ENCODE data around the gene RSRC1.
"Not testable (repeated sequence)": the region's sequence is repeated elsewhere in the genome, so short reads cannot be mapped to it uniquely, and the experiment has no call there.

RSRC1 gene

DNA sequence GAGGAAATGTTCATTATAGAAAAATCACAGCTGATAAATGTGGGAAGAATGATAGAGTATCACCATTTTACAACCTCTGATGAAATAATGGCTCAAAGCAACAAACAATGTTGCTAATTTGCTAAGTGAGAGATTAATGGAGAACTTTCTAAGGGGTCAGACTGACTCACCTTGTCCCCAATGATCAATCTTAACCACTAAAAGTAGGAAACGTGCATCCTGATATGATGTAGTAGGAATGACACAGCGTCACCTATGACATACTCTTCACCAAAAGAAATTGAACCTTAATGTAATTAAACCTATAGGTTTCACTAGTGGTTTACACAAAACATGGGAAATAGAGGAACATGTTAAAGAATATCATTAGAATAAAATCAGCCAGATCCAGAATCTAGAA is 426.0 kb downstream of the RSRC1 start:
- no peaks in the 10 kb centered on the region for H3K9me3 Mint-ChIP-seq

DNA sequence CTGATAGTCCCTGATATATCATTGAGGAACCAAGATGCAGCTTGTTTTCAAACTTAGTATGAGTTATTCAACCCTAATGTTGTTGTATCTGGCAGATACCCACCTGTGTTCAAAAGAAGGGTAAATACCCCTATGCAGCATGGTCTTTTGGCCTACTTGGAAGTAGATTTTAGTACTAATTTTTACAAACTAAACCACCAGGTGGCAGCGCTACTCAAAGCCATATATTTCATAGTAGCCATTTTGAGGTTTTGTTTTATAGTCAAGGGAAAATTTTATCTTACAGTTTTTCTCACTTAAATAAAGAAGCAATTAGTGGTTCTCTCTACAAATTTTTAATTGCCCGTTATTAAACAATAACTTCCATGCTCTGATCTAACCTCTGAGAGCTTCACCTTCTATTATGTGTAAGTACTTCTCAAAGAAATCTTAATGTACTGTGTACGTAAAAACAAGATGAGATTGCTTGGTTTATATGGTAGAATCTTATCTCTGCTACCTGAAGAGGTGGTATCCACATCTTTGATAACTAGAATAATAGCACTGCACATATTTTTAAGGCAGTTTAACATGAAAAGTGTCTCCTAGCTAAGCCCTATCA is 429.6 kb downstream of the RSRC1 start:
- DNase-seq (ENCODE audit: low spot score): no peak
- Mint-ChIP-seq H3K4me3 (no peak overlapping the region), H3K4me1 (ENCODE audit: low read depth) (no peaks in the 10 kb centered on the region), H3K36me3 (ENCODE audit: low read depth) (no peaks in the 10 kb centered on the region), H3K9me3 (no peaks in the 10 kb centered on the region), H3K27ac (no peak overlapping the region), H3K27me3 (ENCODE audit: low read depth) (no peaks in the 10 kb centered on the region)

More for the DNA sequence above, 426.0 kb downstream of the RSRC1 start:
- no peaks in the 10 kb centered on the region for H3K36me3 Mint-ChIP-seq (ENCODE audit: low read depth)
- DNase-seq (ENCODE audit: low spot score): no peak
- no peaks in the 10 kb centered on the region for H3K27me3 Mint-ChIP-seq (ENCODE audit: low read depth)
- H3K4me1 Mint-ChIP-seq (ENCODE audit: low read depth): no peaks in the 10 kb centered on the region
- no peak overlapping the region for H3K4me3 Mint-ChIP-seq
- H3K27ac Mint-ChIP-seq: no peak overlapping the region

DNA sequence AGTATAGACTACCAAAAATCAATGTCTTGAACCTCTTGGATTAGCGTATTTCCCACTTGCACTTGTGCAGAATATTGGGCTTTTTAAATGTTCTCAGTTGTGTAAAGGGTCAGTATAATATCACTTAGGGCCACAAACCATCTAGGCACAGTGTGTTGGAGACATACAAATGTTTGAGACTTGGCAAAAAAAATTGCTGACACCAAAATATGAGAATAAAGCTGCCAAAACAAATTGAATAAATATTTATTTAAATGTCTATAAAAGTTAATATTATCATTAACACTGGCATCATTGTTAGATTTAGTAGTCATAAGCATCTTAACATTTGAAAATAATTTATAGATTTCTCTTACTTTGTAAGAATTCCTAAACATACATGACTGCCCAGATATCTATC is 430.2 kb downstream of the RSRC1 start:
- DNase-seq (ENCODE audit: low spot score): no peak
- Mint-ChIP-seq H3K9me3 (no peaks in the 10 kb centered on the region), H3K36me3 (ENCODE audit: low read depth) (no peaks in the 10 kb centered on the region), H3K4me1 (ENCODE audit: low read depth) (no peaks in the 10 kb centered on the region), H3K27me3 (ENCODE audit: low read depth) (no peaks in the 10 kb centered on the region), H3K4me3 (no peak overlapping the region), H3K27ac (no peak overlapping the region)

DNA sequence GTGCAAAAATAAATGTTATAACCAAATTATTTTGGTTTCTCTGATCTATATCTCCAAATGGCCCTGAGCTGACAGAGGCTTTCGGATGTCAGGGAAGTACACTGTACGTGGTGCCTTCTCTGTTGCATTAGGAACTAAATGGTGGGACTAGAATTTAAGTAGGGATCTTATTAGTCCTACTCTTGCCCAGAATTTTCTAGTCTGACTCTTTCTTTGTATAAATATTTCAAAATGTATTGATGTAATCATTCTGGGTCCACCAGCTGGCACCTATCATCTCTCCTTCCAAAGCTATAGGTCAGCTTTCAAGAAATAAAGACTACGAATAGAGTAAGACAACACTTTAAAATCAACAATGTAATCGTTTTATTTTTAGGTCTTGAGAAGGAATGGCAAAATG is 438.8 kb downstream of the RSRC1 start:
- Mint-ChIP-seq H3K36me3 (ENCODE audit: low read depth) (no peaks in the 10 kb centered on the region), H3K9me3 (no peaks in the 10 kb centered on the region), H3K4me3 (no peak overlapping the region), H3K27me3 (ENCODE audit: low read depth) (no peaks in the 10 kb centered on the region), H3K27ac (no peak overlapping the region), H3K4me1 (ENCODE audit: low read depth) (no peaks in the 10 kb centered on the region)
- no peak for DNase-seq (ENCODE audit: low spot score)

DNA sequence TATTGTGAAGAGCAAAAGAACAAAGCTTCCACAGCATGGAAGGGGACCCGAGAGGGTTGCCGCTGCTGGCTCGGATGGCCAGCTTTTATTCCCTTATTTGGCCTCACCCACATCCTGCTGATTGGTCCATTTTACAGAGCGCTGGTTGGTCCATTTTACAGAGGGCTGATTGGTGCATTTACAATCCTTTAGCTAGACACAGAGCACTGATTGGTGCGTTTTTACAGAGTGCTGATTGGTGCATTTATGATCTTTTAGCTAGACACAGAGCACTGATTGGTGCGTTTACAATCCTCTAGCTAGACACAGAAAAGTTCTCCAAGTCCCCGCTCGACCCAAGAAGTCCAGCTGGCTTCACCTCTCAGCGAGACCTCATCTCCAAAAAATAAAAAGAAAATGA is 440.0 kb downstream of the RSRC1 start:
- H3K27me3 Mint-ChIP-seq (ENCODE audit: low read depth); H3K4me1 Mint-ChIP-seq (ENCODE audit: low read depth); H3K27ac Mint-ChIP-seq; H3K4me3 Mint-ChIP-seq; H3K9me3 Mint-ChIP-seq; DNase-seq (ENCODE audit: low spot score); H3K36me3 Mint-ChIP-seq (ENCODE audit: low read depth): not testable (repeated sequence)

DNA sequence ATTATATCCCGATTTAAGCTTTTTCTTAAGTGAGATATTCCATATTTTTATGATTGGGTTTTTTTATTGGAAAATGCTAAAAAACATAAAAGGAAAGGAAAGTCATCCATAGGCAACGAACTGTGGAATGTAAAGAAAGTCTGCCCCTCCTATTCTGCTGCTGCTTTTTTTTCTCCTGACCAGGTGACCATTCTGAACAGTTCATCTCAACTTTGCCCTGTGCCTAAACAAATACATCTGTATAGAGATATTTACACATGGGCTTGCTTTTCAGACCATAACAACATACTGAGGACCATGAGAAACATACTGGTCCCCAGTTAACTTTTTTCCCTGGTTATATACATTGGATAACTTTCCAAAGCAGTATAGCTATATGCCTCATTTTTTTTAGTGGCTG is 442.2 kb downstream of the RSRC1 start:
- Mint-ChIP-seq H3K9me3 (no peaks in the 10 kb centered on the region), H3K27me3 (ENCODE audit: low read depth) (no peaks in the 10 kb centered on the region), H3K4me3 (no peak overlapping the region), H3K4me1 (ENCODE audit: low read depth) (no peaks in the 10 kb centered on the region), H3K27ac (no peak overlapping the region), H3K36me3 (ENCODE audit: low read depth) (no peaks in the 10 kb centered on the region)
- no peak for DNase-seq (ENCODE audit: low spot score)

DNA sequence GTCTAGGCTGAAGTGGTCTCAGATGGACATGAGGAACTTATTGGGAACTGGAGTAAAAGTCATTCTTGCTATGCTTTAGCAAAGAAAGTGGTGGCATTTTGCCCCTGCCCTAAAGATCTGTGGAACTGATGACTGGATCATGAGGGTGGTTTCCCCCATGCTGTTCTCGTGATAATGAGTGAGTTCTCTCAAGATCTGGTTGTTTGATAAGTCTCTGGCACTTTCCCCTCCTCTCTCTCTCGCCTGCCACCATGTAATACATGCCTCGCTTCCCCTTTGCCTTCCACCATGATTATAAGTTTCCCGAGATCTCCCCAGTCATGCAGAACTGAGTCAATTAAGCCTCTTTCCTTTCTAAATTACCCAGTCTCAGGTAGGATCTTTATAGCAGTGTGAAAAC is 449.6 kb downstream of the RSRC1 start:
- Mint-ChIP-seq H3K4me3 (no peak overlapping the region), H3K27ac (no peak overlapping the region), H3K36me3 (ENCODE audit: low read depth) (no peaks in the 10 kb centered on the region), H3K4me1 (ENCODE audit: low read depth) (no peaks in the 10 kb centered on the region), H3K9me3 (no peaks in the 10 kb centered on the region), H3K27me3 (ENCODE audit: low read depth) (no peaks in the 10 kb centered on the region)
- no peak for DNase-seq (ENCODE audit: low spot score)

DNA sequence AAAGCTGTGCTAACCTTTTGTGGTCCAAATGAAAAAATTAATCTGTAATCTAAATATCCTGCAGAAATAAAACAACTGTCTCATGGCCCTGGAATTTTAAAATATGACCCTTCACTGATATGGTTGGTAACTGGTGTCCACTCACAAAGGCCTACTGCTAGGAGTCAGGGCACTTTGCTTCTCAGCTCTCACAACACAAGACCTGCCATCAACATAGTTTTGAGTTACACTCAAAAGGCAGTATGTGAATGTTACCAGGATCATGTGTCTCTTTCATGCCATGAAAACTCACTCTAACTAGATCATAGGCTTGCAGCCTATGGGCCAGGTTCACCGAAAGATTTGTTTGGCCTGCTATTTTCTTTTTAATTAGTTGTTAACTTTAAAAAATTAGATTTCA is 451.1 kb downstream of the RSRC1 start:
- Mint-ChIP-seq H3K4me1 (ENCODE audit: low read depth) (no peaks in the 10 kb centered on the region), H3K9me3 (peaks cover 6% of the 10 kb centered on the region), H3K27ac (no peak overlapping the region), H3K36me3 (ENCODE audit: low read depth) (no peaks in the 10 kb centered on the region), H3K4me3 (no peak overlapping the region), H3K27me3 (ENCODE audit: low read depth) (peaks cover 4% of the 10 kb centered on the region)
- no peak for DNase-seq (ENCODE audit: low spot score)

DNA sequence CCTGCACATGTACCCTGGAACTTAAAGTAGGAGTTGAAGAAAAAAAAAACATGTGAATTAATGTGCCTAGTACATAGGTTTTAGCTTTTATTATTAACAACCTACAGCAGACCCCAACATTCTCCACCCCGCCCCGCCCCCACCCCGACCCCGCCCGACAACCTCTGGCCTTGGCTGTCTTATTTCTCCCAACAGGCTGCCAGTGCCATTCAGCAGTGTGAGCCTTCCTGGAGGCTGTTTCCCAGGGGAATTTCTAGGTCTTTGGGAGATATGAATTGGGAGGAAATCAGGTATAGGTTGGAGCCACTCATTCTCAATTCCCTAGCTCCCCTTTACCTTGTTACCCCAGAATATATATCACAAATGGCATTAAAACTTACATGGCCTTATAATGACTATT is 452.8 kb downstream of the RSRC1 start:
- Mint-ChIP-seq H3K27me3 (ENCODE audit: low read depth) (peaks cover 4% of the 10 kb centered on the region), H3K4me3 (no peak overlapping the region), H3K36me3 (ENCODE audit: low read depth) (no peaks in the 10 kb centered on the region), H3K4me1 (ENCODE audit: low read depth) (no peaks in the 10 kb centered on the region), H3K9me3 (peaks cover 7% of the 10 kb centered on the region), H3K27ac (no peak overlapping the region)
- DNase-seq (ENCODE audit: low spot score): no peak

DNA sequence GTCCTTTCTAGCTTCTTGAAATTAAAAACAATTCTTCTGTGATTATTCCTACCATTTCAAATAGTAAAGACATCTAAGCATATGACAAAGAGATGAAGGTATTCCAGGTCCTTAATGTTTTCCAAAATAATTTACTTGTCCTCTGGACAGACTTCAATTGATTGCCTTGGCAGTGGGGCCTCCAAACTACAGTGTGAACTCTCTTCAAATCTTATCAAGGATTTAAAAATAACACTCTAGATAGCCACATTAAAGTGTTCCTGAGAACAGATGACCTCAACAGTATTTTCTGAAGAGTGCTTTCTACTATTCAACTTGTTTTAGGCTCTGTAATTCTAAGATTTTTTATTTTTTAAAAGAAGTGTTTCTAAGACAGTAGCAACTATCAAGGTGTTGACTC is 453.2 kb downstream of the RSRC1 start:
- H3K4me1 Mint-ChIP-seq (ENCODE audit: low read depth): no peaks in the 10 kb centered on the region
- peaks cover 7% of the 10 kb centered on the region for H3K9me3 Mint-ChIP-seq
- H3K27me3 Mint-ChIP-seq (ENCODE audit: low read depth): peaks cover 4% of the 10 kb centered on the region
- no peak overlapping the region for H3K4me3 Mint-ChIP-seq
- DNase-seq (ENCODE audit: low spot score): no peak
- no peaks in the 10 kb centered on the region for H3K36me3 Mint-ChIP-seq (ENCODE audit: low read depth)
- no peak overlapping the region for H3K27ac Mint-ChIP-seq

DNA sequence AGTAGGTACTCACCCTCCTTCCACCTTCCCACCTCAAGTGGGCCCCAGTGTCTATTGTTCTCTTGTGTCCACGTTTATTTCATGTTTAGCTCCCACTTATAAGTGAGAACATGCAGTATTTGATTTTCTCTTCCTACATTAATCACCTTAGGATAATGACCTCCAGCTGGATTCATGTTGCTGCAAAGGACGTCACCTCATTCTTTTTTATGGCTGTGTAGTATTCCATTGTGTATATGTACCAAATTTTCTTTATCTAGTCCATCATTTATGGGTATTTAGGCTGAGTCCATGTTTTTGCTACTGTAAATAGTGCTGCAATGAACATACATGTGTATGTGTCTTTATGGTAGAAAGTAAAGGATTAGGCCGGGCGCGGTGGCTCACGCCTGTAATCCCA is 455.2 kb downstream of the RSRC1 start:
- Mint-ChIP-seq H3K9me3 (peaks cover 7% of the 10 kb centered on the region), H3K27me3 (ENCODE audit: low read depth) (peaks cover 19% of the 10 kb centered on the region), H3K36me3 (ENCODE audit: low read depth) (no peaks in the 10 kb centered on the region), H3K27ac (no peak overlapping the region), H3K4me3 (no peak overlapping the region), H3K4me1 (ENCODE audit: low read depth) (no peaks in the 10 kb centered on the region)
- no peak for DNase-seq (ENCODE audit: low spot score)

DNA sequence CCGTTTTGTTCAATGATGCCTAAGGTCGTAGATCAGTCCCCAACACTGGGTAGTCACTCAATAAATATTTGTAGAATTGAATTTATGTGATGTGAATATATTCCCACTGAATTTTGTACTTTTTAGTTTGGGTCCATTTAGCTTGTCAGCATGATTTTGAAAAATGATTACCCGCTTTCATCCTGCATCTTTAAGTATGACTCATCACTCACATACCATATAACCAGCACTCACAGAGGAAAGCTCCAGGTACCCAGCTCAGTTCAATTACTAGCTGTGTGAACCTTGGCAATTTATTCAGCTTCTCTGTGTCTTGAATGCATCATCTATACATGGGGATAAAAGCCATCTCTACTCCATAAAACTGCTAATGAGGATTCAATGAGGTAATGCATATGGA is 458.9 kb downstream of the RSRC1 start:
- no peak overlapping the region for H3K27ac Mint-ChIP-seq
- no peak overlapping the region for H3K4me3 Mint-ChIP-seq
- DNase-seq (ENCODE audit: low spot score): no peak
- H3K4me1 Mint-ChIP-seq (ENCODE audit: low read depth): peaks cover 10% of the 10 kb centered on the region
- H3K9me3 Mint-ChIP-seq: peaks cover 7% of the 10 kb centered on the region
- H3K27me3 Mint-ChIP-seq (ENCODE audit: low read depth): peaks cover 30% of the 10 kb centered on the region
- H3K36me3 Mint-ChIP-seq (ENCODE audit: low read depth): no peaks in the 10 kb centered on the region

DNA sequence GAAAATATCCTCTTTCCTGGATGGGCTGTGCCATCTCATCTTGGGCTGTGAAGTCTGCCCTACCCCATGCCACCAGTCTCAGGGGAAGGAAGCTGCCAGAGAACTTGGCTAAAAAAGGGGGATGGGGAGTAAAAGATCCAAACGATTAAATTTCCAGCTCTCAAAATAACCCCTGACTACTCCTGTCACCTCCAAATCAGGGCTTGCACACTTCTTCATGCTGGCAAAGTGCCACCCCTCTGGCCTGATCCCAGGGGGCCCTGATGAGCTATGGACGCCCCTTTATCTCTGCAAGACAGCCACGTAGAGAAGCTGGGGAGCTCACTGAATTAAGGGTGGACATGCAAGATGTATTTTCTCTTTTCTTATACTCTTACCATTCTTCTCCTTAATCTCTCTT is 459.9 kb downstream of the RSRC1 start:
- Mint-ChIP-seq H3K27ac (no peak overlapping the region), H3K36me3 (ENCODE audit: low read depth) (no peaks in the 10 kb centered on the region), H3K9me3 (peaks cover 7% of the 10 kb centered on the region), H3K27me3 (ENCODE audit: low read depth) (peaks cover 30% of the 10 kb centered on the region), H3K4me1 (ENCODE audit: low read depth) (peaks cover 10% of the 10 kb centered on the region), H3K4me3 (no peak overlapping the region)
- DNase-seq (ENCODE audit: low spot score): no peak

DNA sequence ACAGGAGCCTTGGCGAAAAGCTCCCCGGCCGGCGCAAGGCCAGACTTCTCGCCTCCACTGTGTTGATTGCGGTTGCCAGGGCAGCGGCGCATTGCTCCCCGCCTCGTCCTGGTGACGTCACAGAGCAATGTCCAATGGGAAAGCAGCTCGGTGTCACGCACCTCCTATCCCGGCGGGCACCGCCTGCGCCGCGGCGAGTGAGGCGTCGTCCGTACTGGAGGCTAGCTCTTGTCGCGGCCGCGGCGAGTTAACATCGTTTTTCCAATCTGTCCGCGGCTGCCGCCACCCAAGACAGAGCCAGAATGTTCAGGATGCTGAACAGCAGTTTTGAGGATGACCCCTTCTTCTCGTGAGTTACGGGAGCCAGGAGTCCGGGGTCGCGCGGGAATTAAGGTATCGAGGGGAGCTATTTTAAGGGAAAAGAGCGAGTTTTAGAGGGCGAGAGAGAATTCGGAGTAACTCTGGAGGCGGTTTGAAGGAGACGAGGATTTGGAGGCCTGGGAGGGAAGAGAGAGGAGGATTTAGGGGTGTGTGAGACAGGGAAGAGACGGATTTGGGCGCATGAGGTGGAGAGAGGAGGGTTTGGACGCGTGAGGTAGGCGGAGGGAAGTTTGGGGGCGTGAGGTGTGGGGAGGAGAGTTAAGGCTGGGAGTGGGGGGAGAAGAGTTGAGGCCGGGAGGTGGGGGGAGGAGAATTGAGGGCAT is 461.3 kb downstream of the RSRC1 start, which contains the start of gene MLF1:
MLF1 (plus strand) TSS at position 196 of the 704 bp plus-strand sequence; CDS start at position 303, 107 bp downstream.
- H3K27me3 Mint-ChIP-seq (ENCODE audit: low read depth): peaks cover 27% of the 10 kb centered on the region
- H3K4me1 Mint-ChIP-seq (ENCODE audit: low read depth): peaks cover 10% of the 10 kb centered on the region
- H3K36me3 Mint-ChIP-seq (ENCODE audit: low read depth): no peaks in the 10 kb centered on the region
- peak; percentile 86 for DNase-seq (ENCODE audit: low spot score)
- peak within 1 kb of the TSS; percentile 65 for H3K27ac Mint-ChIP-seq
- peak within 1 kb of the TSS; percentile 87 for H3K4me3 Mint-ChIP-seq
- no peaks in the 10 kb centered on the region for H3K9me3 Mint-ChIP-seq
